SH-SY5Y (cell line): ENCODE results near the gene OR6N2.

Experiments used
- GATA2 ChIP-seq: IDR thresholded peaks from 2 replicates; pipeline ENCODE4 v1.6.1; 2011; ENCODE audit warnings: mild to moderate bottlenecking, low read depth, low read length
- GATA3 ChIP-seq: IDR thresholded peaks from 2 replicates; pipeline ENCODE4 v1.6.1; 2011; ENCODE audit warnings: low read depth, mild to moderate bottlenecking, low read length, moderate library complexity

GRCh38 chr1:158806916-158807536 lies 26.0 kb upstream of the OR6N2 start:
- TF ChIP-seq GATA3, result no peak
- TF ChIP-seq GATA2, result no peak
